GM12873 (cell line): Measurements from ENCODE around the gene DHRS3.

Experiments used
- CTCF ChIP-seq: IDR thresholded peaks from 2 replicates; pipeline ENCODE4 v1.5.1; 2012; ENCODE audit warnings: low read depth, mild to moderate bottlenecking, moderate library complexity, low read length, control low read depth; ENCODE audit not compliant: insufficient read depth; ENCODE audit errors: missing control alignments

The DHRS3 gene

GRCh38 chr1:12644237-12644636 is 26.2 kb upstream of the DHRS3 start:
- no peak for TF ChIP-seq CTCF

- no peak for TF ChIP-seq CTCF
These were observed 25.8 kb upstream of the DHRS3 start, which contains the start of gene AADACL4 for GRCh38 chr1:12643785-12644184. Gene AADACL4 (plus strand): TSS chr1:12644085. CDS start chr1:12644547, 462 bp downstream.

- TF ChIP-seq CTCF = no peak
These were observed 25.1 kb upstream of the DHRS3 start for GRCh38 chr1:12643079-12643478.

- no peak for TF ChIP-seq CTCF
These were observed 22.9 kb upstream of the DHRS3 start for GRCh38 chr1:12640958-12641272.

- TF ChIP-seq CTCF = no peak
These were observed 22.4 kb upstream of the DHRS3 start for GRCh38 chr1:12640237-12640957.

- no peak for TF ChIP-seq CTCF
These were observed 19.7 kb upstream of the DHRS3 start for GRCh38 chr1:12637693-12638092.

- no peak for TF ChIP-seq CTCF
These were observed 18.3 kb upstream of the DHRS3 start for GRCh38 chr1:12636098-12636950.
